GM06990 (cell line): ENCODE results near the gene C2orf76.

ENCODE experiments used
- DNase-seq: peaks from one replicate; pipeline ENCODE4 v3.0.0-alpha.2; 2011; ENCODE audit not compliant: insufficient read length; ENCODE audit errors: extremely low read depth
- H3K27me3 ChIP-seq: replicated peaks from 2 replicates; pipeline ENCODE4 v1.6.0; 2011; ENCODE audit warnings: low read length; ENCODE audit not compliant: control insufficient read depth, insufficient read depth
- H3K36me3 ChIP-seq: 2 replicates; pipeline ENCODE4 v1.5.1; 2011; ENCODE audit warnings: low read length; ENCODE audit not compliant: control insufficient read depth, insufficient read depth
- H3K4me3 ChIP-seq: replicated peaks from 2 replicates; pipeline ENCODE4 v1.5.1; 2011; ENCODE audit warnings: low read depth, mild to moderate bottlenecking, control low read depth, low read length
- TF ChIP-seq, protein P1 (sequence below): IDR thresholded peaks from 2 replicates; pipeline ENCODE4 v1.5.1; 2011; ENCODE audit warnings: low read length, control low read depth, mild to moderate bottlenecking, inconsistent platforms; ENCODE audit not compliant: insufficient read depth, poor library complexity, severe bottlenecking

Gene C2orf76

DNA sequence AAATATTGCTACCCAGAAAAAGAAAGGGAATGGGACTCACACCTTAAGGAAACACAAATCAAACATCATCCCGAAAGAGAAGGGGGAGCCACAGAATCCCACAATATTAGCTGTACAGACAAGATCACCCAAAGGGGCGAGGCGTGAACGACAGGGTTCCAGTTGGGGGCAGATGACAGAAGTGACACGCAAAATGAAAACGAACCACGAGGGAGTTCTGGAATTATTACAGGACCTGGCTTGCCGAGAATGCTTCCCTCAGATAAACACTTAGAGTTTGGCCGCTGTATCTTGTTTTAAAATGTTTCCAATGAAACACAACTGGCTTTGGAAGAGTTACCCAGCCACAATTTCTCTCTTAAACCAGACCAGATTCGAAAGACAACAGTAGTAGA, 60.4 kb downstream of the C2orf76 start:
- Histone ChIP-seq H3K4me3 (no peak overlapping the region; the same call in 1 of the 2 replicates), H3K27me3 (no peaks in the 10 kb centered on the region), H3K36me3 (no peaks in the 10 kb centered on the region)
- DNase-seq = no peak
- TF ChIP-seq, protein P1, sequence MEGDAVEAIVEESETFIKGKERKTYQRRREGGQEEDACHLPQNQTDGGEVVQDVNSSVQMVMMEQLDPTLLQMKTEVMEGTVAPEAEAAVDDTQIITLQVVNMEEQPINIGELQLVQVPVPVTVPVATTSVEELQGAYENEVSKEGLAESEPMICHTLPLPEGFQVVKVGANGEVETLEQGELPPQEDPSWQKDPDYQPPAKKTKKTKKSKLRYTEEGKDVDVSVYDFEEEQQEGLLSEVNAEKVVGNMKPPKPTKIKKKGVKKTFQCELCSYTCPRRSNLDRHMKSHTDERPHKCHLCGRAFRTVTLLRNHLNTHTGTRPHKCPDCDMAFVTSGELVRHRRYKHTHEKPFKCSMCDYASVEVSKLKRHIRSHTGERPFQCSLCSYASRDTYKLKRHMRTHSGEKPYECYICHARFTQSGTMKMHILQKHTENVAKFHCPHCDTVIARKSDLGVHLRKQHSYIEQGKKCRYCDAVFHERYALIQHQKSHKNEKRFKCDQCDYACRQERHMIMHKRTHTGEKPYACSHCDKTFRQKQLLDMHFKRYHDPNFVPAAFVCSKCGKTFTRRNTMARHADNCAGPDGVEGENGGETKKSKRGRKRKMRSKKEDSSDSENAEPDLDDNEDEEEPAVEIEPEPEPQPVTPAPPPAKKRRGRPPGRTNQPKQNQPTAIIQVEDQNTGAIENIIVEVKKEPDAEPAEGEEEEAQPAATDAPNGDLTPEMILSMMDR = no peak

DNA sequence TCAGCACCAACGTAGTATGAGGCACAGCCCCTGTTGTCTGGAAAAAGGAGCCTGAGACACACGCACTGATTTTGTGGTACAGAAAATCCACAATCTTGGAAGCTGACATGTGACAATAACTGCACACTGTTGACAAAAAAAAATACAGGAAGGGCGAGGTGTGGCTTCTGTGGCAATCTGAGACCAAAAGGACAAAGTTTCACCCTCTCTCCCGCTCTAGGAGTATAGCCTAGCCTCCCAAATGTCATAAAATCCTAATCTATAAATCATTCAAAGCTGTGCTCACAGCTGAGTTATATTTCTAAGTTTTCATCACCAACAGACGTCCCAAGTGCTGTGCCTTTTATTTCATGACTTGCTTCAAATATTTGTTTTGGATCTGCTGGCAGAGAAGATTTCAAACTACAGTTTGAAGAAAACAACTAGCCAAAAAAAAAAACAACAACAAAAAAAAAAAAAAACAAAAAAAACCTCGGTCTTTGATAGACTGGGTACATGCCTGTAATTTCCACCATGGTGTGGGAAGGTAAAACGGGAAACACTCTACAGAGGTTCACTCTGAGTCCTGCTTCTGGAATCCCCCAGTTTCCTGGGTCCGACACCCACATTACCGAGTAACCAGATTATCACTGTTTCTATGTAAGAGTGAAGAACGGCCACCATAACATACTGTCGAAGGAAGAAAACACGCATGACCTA, 61.0 kb downstream of the C2orf76 start:
- Histone ChIP-seq H3K4me3 (no peak overlapping the region; the same call in 1 of the 2 replicates), H3K27me3 (no peaks in the 10 kb centered on the region), H3K36me3 (no peaks in the 10 kb centered on the region)
- no peak for DNase-seq
- TF ChIP-seq, protein P1 = no peak

DNA sequence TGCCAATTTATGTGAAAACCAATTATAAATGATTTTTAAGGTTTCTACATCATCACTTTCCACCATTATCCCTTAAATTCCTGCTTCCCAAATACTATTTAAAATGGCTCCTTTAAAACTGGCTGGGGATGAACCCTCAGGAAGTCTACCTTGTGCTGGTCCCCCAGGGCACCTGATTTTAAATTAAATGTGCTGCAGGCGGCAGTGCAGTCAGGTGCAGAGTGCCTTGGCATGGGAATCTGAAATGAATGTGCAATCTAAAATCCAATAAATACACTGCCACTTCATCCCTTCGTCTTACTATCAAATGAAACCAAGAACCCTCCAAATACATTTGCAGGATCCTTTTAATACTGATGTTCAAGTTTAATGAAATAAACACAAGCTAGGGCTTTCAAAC, 61.8 kb downstream of the C2orf76 start:
- DNase-seq = no peak
- H3K36me3 ChIP-seq = no peaks in the 10 kb centered on the region
- no peak overlapping the region for H3K4me3 ChIP-seq
- no peaks in the 10 kb centered on the region for H3K27me3 ChIP-seq
- TF ChIP-seq, protein P1 = no peak

DNA sequence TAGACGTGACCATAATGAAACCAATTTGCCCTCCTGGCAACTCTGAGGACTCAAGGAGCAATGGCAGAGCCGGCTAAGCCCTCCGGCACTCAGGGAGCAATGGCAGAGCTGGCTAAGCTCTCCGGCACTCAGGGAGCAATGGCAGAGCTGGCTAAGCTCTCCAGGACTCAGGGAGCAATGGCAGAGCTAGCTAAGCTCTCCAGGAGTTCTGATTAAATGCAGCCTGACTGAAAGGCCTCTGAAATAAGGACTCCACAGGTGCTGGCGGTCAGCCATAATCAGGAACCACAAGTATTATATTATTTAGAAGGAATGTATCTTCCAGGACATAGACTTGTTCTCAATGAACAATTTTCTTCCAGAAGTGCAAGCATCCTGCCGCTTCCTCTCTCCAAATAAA, 65.2 kb downstream of the C2orf76 start:
- DNase-seq = no peak
- Histone ChIP-seq H3K36me3 (no peaks in the 10 kb centered on the region), H3K27me3 (no peaks in the 10 kb centered on the region), H3K4me3 (no peak overlapping the region)
- TF ChIP-seq, protein P1 = no peak

DNA sequence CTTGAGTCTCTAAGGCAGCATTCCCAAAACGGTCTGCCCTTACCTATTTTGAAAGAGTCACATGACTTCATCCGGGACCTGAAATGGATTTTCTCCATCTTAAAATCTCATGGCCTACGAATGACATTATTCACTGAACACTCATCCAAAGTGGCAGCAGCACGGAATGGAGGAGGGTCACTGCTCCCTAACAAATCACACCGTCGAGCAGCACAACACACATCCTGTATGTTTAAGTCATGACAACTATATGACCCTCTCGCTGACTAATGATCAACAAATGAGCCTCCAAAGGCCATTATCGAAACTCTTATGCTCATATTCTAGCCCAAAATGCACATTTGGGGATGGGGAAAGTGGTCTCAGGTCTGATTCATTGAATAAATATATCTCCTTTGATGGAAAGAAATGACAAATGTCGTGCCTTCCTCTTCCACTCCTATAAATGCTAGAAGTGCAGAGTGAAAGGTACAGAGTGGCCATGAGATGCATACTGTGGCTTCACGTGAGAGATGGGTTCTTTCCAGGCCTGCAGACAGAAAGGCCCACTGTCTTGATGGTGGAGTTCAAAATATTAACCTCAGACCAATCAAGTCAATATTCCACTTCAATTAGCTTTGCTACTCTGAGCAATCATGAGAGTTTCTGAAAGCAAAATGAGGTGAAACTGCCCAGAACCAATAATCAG, 70.8 kb downstream of the C2orf76 start:
- no peak overlapping the region for H3K4me3 ChIP-seq
- TF ChIP-seq, protein P1 = no peak
- no peak for DNase-seq
- no peaks in the 10 kb centered on the region for H3K27me3 ChIP-seq
- no peaks in the 10 kb centered on the region for H3K36me3 ChIP-seq
